A549 (cell line): ENCODE data around the gene TBCK. TPM values are rescaled to one million over a fixed set of nuclear protein-coding genes. Genes with fewer than 3 reads are reported as not detected.

ENCODE experiments used
- ATAC-seq, 2 experiments: fragments of 200-7000 bp in 1 of 2; fragments of >200 bp in 1 of 2; cut with Nextera tagmentation in 1 of 2; cut with Tn5 transposase in 1 of 2; 3 replicates each; pipeline versions ENCODE4 v1.8.0 to v1.9.1; 2018 to 2020; ENCODE audit warnings: mild to moderate bottlenecking in 1 of 2, moderate library complexity in 1 of 2
- CTCF ChIA-PET: fragments of 300-600 bp; sonication (Branson Sonifier 250); formaldehyde crosslinking; extraction: SDS; loops from one replicate; lab custom pipeline; 2021; ENCODE audit warnings: antibody characterized with exemption, inconsistent platforms; lab: Yijun Ruan, JAX
- POLR2A ChIA-PET: fragments of 350-600 bp; formaldehyde crosslinking; extraction: SDS; loops from one replicate; lab custom pipeline; 2021; ENCODE audit warnings: antibody characterized with exemption, inconsistent platforms; lab: Yijun Ruan, JAX
- DNase-seq, 2 experiments: peaks; one replicate each; pipeline versions ENCODE4 v3.0.0 to v3.0.0-alpha.2; 2011 to 2016; ENCODE audit warnings: low read depth in 1 of 2, low spot score in 1 of 2
- FAIRE-seq: peaks from 2 replicates; lab custom pipeline; 2011; peaks lifted over from hg19 to GRCh38; lab: Jason Lieb, UNC
- H3K27ac ChIP-seq, 2 experiments: fragments of >200 bp; sonication (Bioruptor Twin); formaldehyde crosslinking; 3 replicates each; pipeline ENCODE4 v1.5.1; 2016 to 2017
- H3K4me1 ChIP-seq: fragments of >200 bp; sonication (Bioruptor Twin); formaldehyde crosslinking; 3 replicates; pipeline ENCODE4 v1.6.1; 2016
- H3K4me2 ChIP-seq: fragments of >200 bp; sonication (Bioruptor Twin); formaldehyde crosslinking; 3 replicates; pipeline ENCODE4 v1.6.1; 2016
- H3K4me3 ChIP-seq: fragments of >200 bp; sonication (Bioruptor Twin); formaldehyde crosslinking; 3 replicates; pipeline ENCODE4 v1.5.1; 2016
- H3K9me3 ChIP-seq: fragments of >200 bp; sonication (Bioruptor Twin); formaldehyde crosslinking; 3 replicates; pipeline ENCODE4 v1.6.1; 2016
- BCL3 ChIP-seq: fragments of >200 bp; sonication (Bioruptor Twin); formaldehyde crosslinking; IDR thresholded peaks from 3 replicates; pipeline ENCODE4 v1.6.1; 2016
- CBX8 ChIP-seq: fragments of 200-600 bp; sonication (generic); IDR thresholded peaks from 2 replicates; pipeline ENCODE4 v1.6.1; 2016
- CHD4 ChIP-seq: fragments of 200-600 bp; sonication (generic); IDR thresholded peaks from 2 replicates; pipeline ENCODE4 v1.6.1; 2016; ENCODE audit warnings: antibody characterized with exemption, mild to moderate bottlenecking, borderline replicate concordance
- CTCF ChIP-seq: fragments of >200 bp; sonication (Bioruptor Twin); formaldehyde crosslinking; IDR thresholded peaks from 3 replicates; pipeline ENCODE4 v1.5.1; 2016
- EHF ChIP-seq: fragments of 250-450 bp; sonication (Bioruptor Pico); IDR thresholded peaks from 2 replicates; pipeline ENCODE4 v1.5.0; 2020; ENCODE audit warnings: mild to moderate bottlenecking
- EHMT2 ChIP-seq: fragments of 200-600 bp; sonication (generic); IDR thresholded peaks from 2 replicates; pipeline ENCODE4 v1.6.1; 2016; ENCODE audit warnings: antibody characterized with exemption, low read depth, mild to moderate bottlenecking, moderate library complexity
- EP300 ChIP-seq, 2 experiments: fragments of >200 bp; sonication (Bioruptor Twin); formaldehyde crosslinking; IDR thresholded peaks; 2 replicates in 1 of 2; 3 replicates in 1 of 2; pipeline ENCODE4 v1.6.1; 2016 to 2017
- FOSB ChIP-seq: fragments of 250-450 bp; sonication (Bioruptor Pico); IDR thresholded peaks from 2 replicates; pipeline ENCODE4 v1.5.0; 2020; ENCODE audit warnings: mild to moderate bottlenecking, moderate library complexity
- FOSL2 ChIP-seq, 2 experiments: fragments of 450-650 bp in 1 of 2; fragments of >200 bp in 1 of 2; sonication (Bioruptor Twin) in 1 of 2; formaldehyde crosslinking; IDR thresholded peaks; 2 replicates each; pipeline versions ENCODE4 v1.5.0 to v1.6.1; 2016 to 2020; ENCODE audit warnings: mild to moderate bottlenecking in 1 of 2, moderate library complexity in 1 of 2
- HDAC2 ChIP-seq: fragments of 200-600 bp; sonication (generic); IDR thresholded peaks from 2 replicates; pipeline ENCODE4 v1.6.1; 2016
- HEYL ChIP-seq: fragments of 250-450 bp; sonication (Bioruptor Pico); IDR thresholded peaks from 2 replicates; pipeline ENCODE4 v1.8.0; 2021; ENCODE audit warnings: mild to moderate bottlenecking, moderate library complexity
- HMGXB4 ChIP-seq: fragments of 250-450 bp; sonication (Bioruptor Pico); IDR thresholded peaks from 2 replicates; pipeline ENCODE4 v1.5.0; 2021; ENCODE audit warnings: mild to moderate bottlenecking, moderate library complexity, borderline replicate concordance
- HOXB13 ChIP-seq: fragments of 250-450 bp; sonication (Bioruptor Pico); IDR thresholded peaks from 2 replicates; pipeline ENCODE4 v1.5.0; 2020; ENCODE audit warnings: low read depth, mild to moderate bottlenecking, moderate library complexity
- JUNB ChIP-seq: fragments of >200 bp; sonication (Bioruptor Twin); formaldehyde crosslinking; IDR thresholded peaks from 2 replicates; pipeline ENCODE4 v1.6.1; 2016
- KDM5A ChIP-seq: fragments of 200-600 bp; sonication (generic); IDR thresholded peaks from 2 replicates; pipeline ENCODE4 v1.6.1; 2016; ENCODE audit warnings: antibody characterized with exemption, mild to moderate bottlenecking
- NR3C1 ChIP-seq: fragments of >200 bp; sonication (Bioruptor Twin); formaldehyde crosslinking; IDR thresholded peaks from 3 replicates; pipeline ENCODE4 v1.6.1; 2017
- PBX3 ChIP-seq: IDR thresholded peaks from 2 replicates; pipeline ENCODE4 v1.6.1; 2012
- POLR2AphosphoS2 ChIP-seq: conservative IDR thresholded peaks from 2 replicates; pipeline ENCODE4 v1.6.1; 2012; ENCODE audit warnings: low read length, improper control_type of control experiment, inconsistent platforms
- RARB ChIP-seq: fragments of 250-450 bp; sonication (Bioruptor Pico); IDR thresholded peaks from 2 replicates; pipeline ENCODE4 v1.8.0; 2021; ENCODE audit warnings: mild to moderate bottlenecking, moderate library complexity
- RCOR1 ChIP-seq: fragments of 150-350 bp; IDR thresholded peaks from 2 replicates; pipeline ENCODE4 v1.6.1; 2014; ENCODE audit warnings: antibody characterized with exemption, low read length, low read depth
- RFX5 ChIP-seq: fragments of 450-650 bp; IDR thresholded peaks from 2 replicates; pipeline ENCODE4 v1.7.1; 2014; ENCODE audit warnings: antibody characterized with exemption, mild to moderate bottlenecking, moderate library complexity
- RNF2 ChIP-seq: fragments of 200-600 bp; sonication (generic); IDR thresholded peaks from 2 replicates; pipeline ENCODE4 v1.6.1; 2016; ENCODE audit warnings: low read depth, mild to moderate bottlenecking, antibody characterized with exemption, moderate library complexity, borderline replicate concordance
- ZFP36 ChIP-seq: fragments of 450-650 bp; IDR thresholded peaks from 2 replicates; pipeline ENCODE4 v1.6.1; 2014; ENCODE audit warnings: borderline replicate concordance; ENCODE audit not compliant: partially characterized antibody
- ZSCAN20 ChIP-seq: fragments of 250-450 bp; sonication (Bioruptor Pico); IDR thresholded peaks from 2 replicates; pipeline ENCODE4 v1.8.0; 2022; ENCODE audit warnings: mild to moderate bottlenecking, moderate library complexity
- WGBS: methylation state at CpG from one replicate; pipeline ENCODE4 v1.1.6; 2017; ENCODE audit errors: missing lambda C conversion rate; 5-methylcytosine and 5-hydroxymethylcytosine counted together
- polyA plus RNA-seq, 4 experiments: library from polyadenylated mRNA; depleted of rRNA in 3 of 4; stranded (reverse); fragments of >200 nt; fragmentation: RNase III in 1 of 4; extraction: RNeasy Plus Mini Kit Qiagen cat#74134 plus additional on column Dnase treatment in 1 of 4; gene quantifications; 2 replicates in 3 of 4; 3 replicates in 1 of 4; pipeline ENCODE4 v1.2.3, GENCODE V29; 2011 to 2017

Gene TBCK
- polyA plus RNA-seq, 2 of the 4 experiments (the other 2 are of a cell fraction): 3.9 to 18.4 TPM

- no peak overlapping the region for H3K4me3 ChIP-seq
- ATAC-seq (no peak), FAIRE-seq (no peak), DNase-seq (no peak)
- H3K4me1 ChIP-seq: no peaks in the 10 kb centered on the region
- TF ChIP-seq HOXB13 (CRISPR knock-in tag) (no peak), BCL3 (no peak), PBX3 (no peak), ZSCAN20 (no peak), FOSB (CRISPR knock-in tag) (no peak)
- H3K4me2 ChIP-seq: no peak overlapping the region
- ChIA-PET CTCF (no interaction called here), POLR2A (no interaction called here)
- WGBS: 48% methylated on average over 1 of the region's 1 CpG
- no peaks in the 10 kb centered on the region for H3K9me3 ChIP-seq
- H3K27ac ChIP-seq: no peak overlapping the region
These were observed 38.8 kb downstream of the TBCK start for GRCh38 chr4:106277140-106277675.

- no peak for FAIRE-seq
- ATAC-seq: no peak
- ChIA-PET POLR2A (no interaction called here), CTCF (interaction anchor here (0.6 kb wide), 1 partner anchor 227 kb away, joined by 3 read pairs; no protein-coding TSS in a partner anchor)
- Histone ChIP-seq H3K4me3 (no peak overlapping the region), H3K9me3 (no peaks in the 10 kb centered on the region), H3K4me2 (no peak overlapping the region), H3K4me1 (no peaks in the 10 kb centered on the region), H3K27ac (no peak overlapping the region)
- no peak for DNase-seq
- 80% methylated on average over 2 of the region's 2 CpGs for WGBS
- TF ChIP-seq CHD4: no peak
- no peak for TF ChIP-seq HEYL (CRISPR knock-in tag)
- TF ChIP-seq NR3C1: no peak
- no peak for TF ChIP-seq CTCF
- no peak for TF ChIP-seq HDAC2
- no peak for TF ChIP-seq POLR2AphosphoS2
- no peak for TF ChIP-seq RARB (CRISPR knock-in tag)
- TF ChIP-seq RFX5: no peak
- no peak for TF ChIP-seq FOSL2 (IDR thresholded peaks at IDR 0.05)
- TF ChIP-seq FOSL2 (CRISPR knock-in tag; IDR thresholded peaks at IDR 0.05): no peak
- TF ChIP-seq RNF2: no peak
- no peak for TF ChIP-seq BCL3
- TF ChIP-seq ZFP36: no peak
- no peak for TF ChIP-seq RCOR1
These were observed 42.2 kb downstream of the TBCK start for GRCh38 chr4:106273831-106274230.

GRCh38 chr4:106270736-106271135, 45.3 kb downstream of the TBCK start:
- FAIRE-seq: no peak
- CTCF ChIA-PET: no interaction called here

More at GRCh38 chr4:106270736-106271135, 45.3 kb downstream of the TBCK start:
- POLR2A ChIA-PET: no interaction called here
- no peak overlapping the region for H3K4me2 ChIP-seq
- TF ChIP-seq KDM5A: no peak
- TF ChIP-seq EHMT2: no peak
- TF ChIP-seq EHF (CRISPR knock-in tag): no peak
- TF ChIP-seq JUNB: no peak
- TF ChIP-seq EP300 (IDR thresholded peaks at IDR 0.05): no peak
- TF ChIP-seq CBX8: no peak
- no peak for TF ChIP-seq HMGXB4 (CRISPR knock-in tag)
- no peak for TF ChIP-seq HOXB13 (CRISPR knock-in tag)
- no peak overlapping the region for H3K27ac ChIP-seq
- H3K4me1 ChIP-seq: no peaks in the 10 kb centered on the region
- WGBS: 89% methylated on average over 1 of the region's 1 CpG
- ATAC-seq: no peak
- H3K9me3 ChIP-seq: no peaks in the 10 kb centered on the region
- DNase-seq: no peak
- no peak overlapping the region for H3K4me3 ChIP-seq
